MM.1S (cell line): ENCODE results near the gene PAK2.

Experiments used
- EZH2 ChIP-seq: fragments of 300-600 bp; sonication (generic); optimal IDR thresholded peaks from 2 replicates; pipeline ENCODE3; 2017; ENCODE audit warnings: low read depth, mild to moderate bottlenecking, antibody characterized with exemption, low read length, mixed read lengths
- EZH2phosphoT487 ChIP-seq: fragments of 300-600 bp; sonication (generic); IDR thresholded peaks from 2 replicates; pipeline ENCODE4 v1.6.1; 2018; ENCODE audit warnings: antibody characterized with exemption, low read length
- TF ChIP-seq, protein P1 (sequence below): fragments of 300-600 bp; sonication (generic); IDR thresholded peaks from 2 replicates; pipeline ENCODE4 v1.5.1; 2016; ENCODE audit warnings: antibody characterized with exemption, low read length, mixed read lengths

GRCh38 chr3:196788528-196788927 lies 48.9 kb downstream of the PAK2 start:
- TF ChIP-seq EZH2 (no peak), EZH2phosphoT487 (no peak)
- TF ChIP-seq, protein P1, sequence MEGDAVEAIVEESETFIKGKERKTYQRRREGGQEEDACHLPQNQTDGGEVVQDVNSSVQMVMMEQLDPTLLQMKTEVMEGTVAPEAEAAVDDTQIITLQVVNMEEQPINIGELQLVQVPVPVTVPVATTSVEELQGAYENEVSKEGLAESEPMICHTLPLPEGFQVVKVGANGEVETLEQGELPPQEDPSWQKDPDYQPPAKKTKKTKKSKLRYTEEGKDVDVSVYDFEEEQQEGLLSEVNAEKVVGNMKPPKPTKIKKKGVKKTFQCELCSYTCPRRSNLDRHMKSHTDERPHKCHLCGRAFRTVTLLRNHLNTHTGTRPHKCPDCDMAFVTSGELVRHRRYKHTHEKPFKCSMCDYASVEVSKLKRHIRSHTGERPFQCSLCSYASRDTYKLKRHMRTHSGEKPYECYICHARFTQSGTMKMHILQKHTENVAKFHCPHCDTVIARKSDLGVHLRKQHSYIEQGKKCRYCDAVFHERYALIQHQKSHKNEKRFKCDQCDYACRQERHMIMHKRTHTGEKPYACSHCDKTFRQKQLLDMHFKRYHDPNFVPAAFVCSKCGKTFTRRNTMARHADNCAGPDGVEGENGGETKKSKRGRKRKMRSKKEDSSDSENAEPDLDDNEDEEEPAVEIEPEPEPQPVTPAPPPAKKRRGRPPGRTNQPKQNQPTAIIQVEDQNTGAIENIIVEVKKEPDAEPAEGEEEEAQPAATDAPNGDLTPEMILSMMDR = no peak
